ENCODE results near the gene CMTM7. TPM values are rescaled to one million over a fixed set of nuclear protein-coding genes. Genes with fewer than 3 reads are reported as not detected.
A peak's percentile ranks its signal among the peaks of the same experiment; 100 is the strongest.
"Not testable (repeated sequence)": the region's sequence is repeated elsewhere in the genome, so short reads cannot be mapped to it uniquely, and the experiment has no call there.

Gene CMTM7
- total RNA-seq, 8 experiments from 2014 or later, result 1.2 to 48.2 (median 5.4) TPM

GRCh38 chr3:32460817-32461496, 69.3 kb downstream of the CMTM7 start:
- Histone ChIP-seq H3K27ac (peak overlapping the region in 1 of 2 donors; percentile 12), H3K4me1 (replicated peaks in 1 of 2) (peaks cover 13 to 31% of the 10 kb centered on the region in 2 donors)
- ATAC-seq (replicated peaks in 6 of 8); in situ Hi-C loops (cut with MboI; ENCODE audit: low pct_unique_long_range_greater_than_20kb in 2 of 9, low sequenced_read_pairs in 9 of 9, unreplicated experiment in 9 of 9); H3K4me3 ChIP-seq: not testable (repeated sequence)
- WGBS, 10 experiments, result 49 to 100% (median 88%) methylated on average over 2 to 6 of the region's 10 CpGs; no CpG with 5 or more reads in 2 of the 10 experiments

GRCh38 chr3:32462191-32462986, 70.7 kb downstream of the CMTM7 start:
- H3K27ac ChIP-seq; in situ Hi-C loops (cut with MboI; ENCODE audit: low pct_unique_long_range_greater_than_20kb in 2 of 9, low sequenced_read_pairs in 9 of 9, unreplicated experiment in 9 of 9); ATAC-seq (replicated peaks in 6 of 8); H3K4me3 ChIP-seq: not testable (repeated sequence)
- H3K4me1 ChIP-seq (replicated peaks in 1 of 2), result peaks cover 13 to 31% of the 10 kb centered on the region in 2 donors
- 62 to 100% (median 90%) methylated on average over 1 to 3 of the region's 9 CpGs; no CpG with 5 or more reads in 1 of the 10 experiments for WGBS, 10 experiments

- ATAC-seq (replicated peaks in 6 of 8); H3K4me3 ChIP-seq; in situ Hi-C loops (cut with MboI; ENCODE audit: low pct_unique_long_range_greater_than_20kb in 2 of 9, low sequenced_read_pairs in 9 of 9, unreplicated experiment in 9 of 9); H3K27ac ChIP-seq: not testable (repeated sequence)
- peaks cover 13 to 32% of the 10 kb centered on the region in 2 donors for H3K4me1 ChIP-seq (replicated peaks in 1 of 2)
- 57 to 100% (median 95%) methylated on average over 1 to 4 of the region's 7 CpGs; no CpG with 5 or more reads in 4 of the 10 experiments for WGBS, 10 experiments
These were observed 71.8 kb downstream of the CMTM7 start for GRCh38 chr3:32463415-32463814.

- H3K4me3 ChIP-seq; in situ Hi-C loops (cut with MboI; ENCODE audit: low pct_unique_long_range_greater_than_20kb in 2 of 9, low sequenced_read_pairs in 9 of 9, unreplicated experiment in 9 of 9); ATAC-seq (replicated peaks in 6 of 8); H3K27ac ChIP-seq: not testable (repeated sequence)
- peaks cover 11 to 29% of the 10 kb centered on the region in 2 donors for H3K4me1 ChIP-seq (replicated peaks in 1 of 2)
- WGBS, 10 experiments, result 100% methylated on average over 1 of the region's 7 CpGs; no CpG with 5 or more reads in 8 of the 10 experiments
These were observed 73.1 kb downstream of the CMTM7 start for GRCh38 chr3:32464726-32465125.

GRCh38 chr3:32466808-32467207, 75.2 kb downstream of the CMTM7 start:
- H3K4me3 ChIP-seq; in situ Hi-C loops (cut with MboI; ENCODE audit: low pct_unique_long_range_greater_than_20kb in 2 of 9, low sequenced_read_pairs in 9 of 9, unreplicated experiment in 9 of 9); H3K27ac ChIP-seq; H3K4me1 ChIP-seq (replicated peaks in 1 of 2); ATAC-seq (replicated peaks in 6 of 8): not testable (repeated sequence)
- WGBS, 10 experiments, result 95 to 100% (median 100%) methylated on average over 1 to 4 of the region's 6 CpGs; no CpG with 5 or more reads in 5 of the 10 experiments

GRCh38 chr3:32467333-32468070, 75.8 kb downstream of the CMTM7 start:
- no peak overlapping the region for H3K4me3 ChIP-seq
- no peak overlapping the region for H3K27ac ChIP-seq
- WGBS, 10 experiments, result 0 to 100% (median 96%) methylated on average over 3 to 12 of the region's 41 CpGs; no CpG with 5 or more reads in 1 of the 10 experiments
- peaks cover 0 to 2% of the 10 kb centered on the region in 2 donors for H3K4me1 ChIP-seq (replicated peaks in 1 of 2)
- in situ Hi-C loops (cut with MboI; ENCODE audit: low pct_unique_long_range_greater_than_20kb in 2 of 9, low sequenced_read_pairs in 9 of 9, unreplicated experiment in 9 of 9), result no loop called here
- ATAC-seq (replicated peaks in 6 of 8), result peak; percentile 70 to 98 (median 96)

- Histone ChIP-seq H3K27ac (no peak overlapping the region), H3K4me1 (replicated peaks in 1 of 2) (peaks cover 0 to 2% of the 10 kb centered on the region in 2 donors), H3K4me3 (no peak overlapping the region)
- in situ Hi-C loops (cut with MboI; ENCODE audit: low pct_unique_long_range_greater_than_20kb in 2 of 9, low sequenced_read_pairs in 9 of 9, unreplicated experiment in 9 of 9), result no loop called here
- ATAC-seq (replicated peaks in 6 of 8), result peak in 2 of 8 experiments; percentile 11 to 23
- WGBS, 10 experiments, result 71 to 100% (median 78%) methylated on average over 2 to 5 of the region's 7 CpGs; no CpG with 5 or more reads in 3 of the 10 experiments
These were observed 77.7 kb downstream of the CMTM7 start for GRCh38 chr3:32469151-32469874.

- in situ Hi-C loops (cut with MboI; ENCODE audit: low pct_unique_long_range_greater_than_20kb in 2 of 9, low sequenced_read_pairs in 9 of 9, unreplicated experiment in 9 of 9), result loop anchor here in 1 of 9 experiments (10.0 kb wide), 1 partner anchor 96 kb away; no protein-coding TSS in a partner anchor
- 80 to 100% (median 92%) methylated on average over 1 to 4 of the region's 5 CpGs; no CpG with 5 or more reads in 3 of the 10 experiments for WGBS, 10 experiments
- H3K4me1 ChIP-seq (replicated peaks in 1 of 2), result peaks cover 0 to 2% of the 10 kb centered on the region in 2 donors
- H3K4me3 ChIP-seq, result no peak overlapping the region
- H3K27ac ChIP-seq, result no peak overlapping the region
- ATAC-seq (replicated peaks in 6 of 8), result no peak
These were observed 78.7 kb downstream of the CMTM7 start for GRCh38 chr3:32470362-32470761.

- in situ Hi-C loops (cut with MboI; ENCODE audit: low pct_unique_long_range_greater_than_20kb in 2 of 9, low sequenced_read_pairs in 9 of 9, unreplicated experiment in 9 of 9), result loop anchor here in 1 of 9 experiments (10.0 kb wide), 1 partner anchor 96 kb away; no protein-coding TSS in a partner anchor
- 57 to 100% (median 89%) methylated on average over 1 to 3 of the region's 3 CpGs; no CpG with 5 or more reads in 3 of the 10 experiments for WGBS, 10 experiments
- Histone ChIP-seq H3K4me3 (no peak overlapping the region), H3K27ac (no peak overlapping the region), H3K4me1 (replicated peaks in 1 of 2) (peaks cover 0 to 2% of the 10 kb centered on the region in 2 donors)
- ATAC-seq (replicated peaks in 6 of 8), result no peak
These were observed 79.6 kb downstream of the CMTM7 start for GRCh38 chr3:32471246-32471645.

GRCh38 chr3:32472151-32472550, 80.5 kb downstream of the CMTM7 start:
- WGBS, 10 experiments, result 91 to 100% (median 96%) methylated on average over 2 to 12 of the region's 12 CpGs; no CpG with 5 or more reads in 4 of the 10 experiments
- not testable (repeated sequence) for H3K4me3 ChIP-seq; H3K4me1 ChIP-seq (replicated peaks in 1 of 2); ATAC-seq (replicated peaks in 6 of 8); H3K27ac ChIP-seq
- in situ Hi-C loops (cut with MboI; ENCODE audit: low pct_unique_long_range_greater_than_20kb in 2 of 9, low sequenced_read_pairs in 9 of 9, unreplicated experiment in 9 of 9), result loop anchor here in 1 of 9 experiments (10.0 kb wide), 1 partner anchor 97 kb away; no protein-coding TSS in a partner anchor

- no peak for ATAC-seq (replicated peaks in 6 of 8)
- 80 to 100% (median 100%) methylated on average over 1 to 2 of the region's 2 CpGs for WGBS, 10 experiments
- no peak overlapping the region for H3K27ac ChIP-seq
- H3K4me1 ChIP-seq (replicated peaks in 1 of 2), result no peaks in the 10 kb centered on the region
- in situ Hi-C loops (cut with MboI; ENCODE audit: low pct_unique_long_range_greater_than_20kb in 2 of 9, low sequenced_read_pairs in 9 of 9, unreplicated experiment in 9 of 9), result loop anchor here in 1 of 9 experiments (10.0 kb wide), 1 partner anchor 99 kb away; no protein-coding TSS in a partner anchor
- no peak overlapping the region for H3K4me3 ChIP-seq
These were observed 82.5 kb downstream of the CMTM7 start for GRCh38 chr3:32474201-32474600.

- in situ Hi-C loops (cut with MboI; ENCODE audit: low pct_unique_long_range_greater_than_20kb in 2 of 9, low sequenced_read_pairs in 9 of 9, unreplicated experiment in 9 of 9), result no loop called here
- peak in 2 of 8 experiments; percentile 38 to 50 for ATAC-seq (replicated peaks in 6 of 8)
- Histone ChIP-seq H3K4me1 (replicated peaks in 1 of 2) (no peaks in the 10 kb centered on the region), H3K4me3 (no peak overlapping the region), H3K27ac (no peak overlapping the region)
- WGBS, 10 experiments, result 29 to 100% (median 88%) methylated on average over 1 of the region's 1 CpG; no CpG with 5 or more reads in 4 of the 10 experiments
These were observed 89.0 kb downstream of the CMTM7 start for GRCh38 chr3:32480604-32481003.
